MCF 10A (cell line): ENCODE measurements around the gene SHANK3. TPM values are rescaled to one million over a fixed set of nuclear protein-coding genes. Genes with fewer than 3 reads are reported as not detected.
A peak's percentile ranks its signal among the peaks of the same experiment; 100 is the strongest.

Experiments used
- BruUV-seq: library from RNA; stranded (reverse); fragments of 400-500 nt; replicated peaks from 2 replicates; lab custom pipeline; 2021; lab: Mats Ljungman, UMichigan
- CTCF ChIA-PET: fragments of 300-600 bp; sonication (Branson Sonifier 250); formaldehyde crosslinking; extraction: SDS; loops from one replicate; lab custom pipeline; 2021; ENCODE audit warnings: antibody characterized with exemption, inconsistent platforms; lab: Yijun Ruan, JAX
- POLR2A ChIA-PET: fragments of 300-600, 350-650 bp; sonication (Branson Sonifier 250); formaldehyde crosslinking; extraction: SDS; loops from one replicate; lab custom pipeline; 2020; ENCODE audit warnings: antibody characterized with exemption, inconsistent platforms; lab: Yijun Ruan, JAX
- DNase-seq: peaks from one replicate; pipeline ENCODE4 v3.0.0-alpha.2; 2018; ENCODE audit not compliant: unreplicated experiment
- H3K27ac Mint-ChIP-seq: one replicate; pipeline ENCODE4 v1.8.0; 2022; ENCODE audit warnings: mild to moderate bottlenecking, low read depth, mixed read lengths; ENCODE audit not compliant: unreplicated experiment
- H3K27me3 Mint-ChIP-seq: one replicate; pipeline ENCODE4 v1.8.0; 2022; ENCODE audit warnings: mixed read lengths; ENCODE audit not compliant: insufficient read depth, unreplicated experiment
- H3K36me3 Mint-ChIP-seq: one replicate; pipeline ENCODE4 v1.8.0; 2022; ENCODE audit warnings: mild to moderate bottlenecking, moderate library complexity, mixed read lengths; ENCODE audit not compliant: insufficient read depth, unreplicated experiment
- H3K4me1 Mint-ChIP-seq: one replicate; pipeline ENCODE4 v1.8.0; 2022; ENCODE audit warnings: mixed read lengths; ENCODE audit not compliant: insufficient read depth, unreplicated experiment
- H3K4me3 Mint-ChIP-seq: one replicate; pipeline ENCODE4 v1.8.0; 2022; ENCODE audit warnings: mild to moderate bottlenecking, moderate library complexity, mixed read lengths; ENCODE audit not compliant: unreplicated experiment
- H3K9me3 Mint-ChIP-seq: one replicate; pipeline ENCODE4 v1.8.0; 2022; ENCODE audit warnings: mixed read lengths; ENCODE audit not compliant: unreplicated experiment
- CTCF ChIP-seq: fragments of 200-600 bp; IDR thresholded peaks from one replicate; pipeline ENCODE4 v1.8.0; 2022; ENCODE audit warnings: antibody characterized with exemption, mild to moderate bottlenecking; ENCODE audit not compliant: unreplicated experiment
- intact Hi-C: fragments of 100-400 bp; cut with micrococcal nuclease; formaldehyde crosslinking; loops from 2 replicates; pipeline ENCODE4 v1.14.1; 2022
- total RNA-seq: library from RNA; stranded (reverse); gene quantifications from 2 replicates; pipeline ENCODE4 v1.2.3, GENCODE V29; 2022

SHANK3 gene
- total RNA-seq, 1 experiment from 2014 or later, result 1.2 TPM

- CTCF ChIA-PET, result interaction anchor here (0.6 kb wide), 1 partner anchor 563 kb away, joined by 3 read pairs; no protein-coding TSS in a partner anchor
- DNase-seq, result peak; percentile 20
- Mint-ChIP-seq H3K36me3 (no peaks in the 10 kb centered on the region), H3K4me3 (no peak overlapping the region), H3K27me3 (no peaks in the 10 kb centered on the region), H3K4me1 (peaks cover 6% of the 10 kb centered on the region), H3K27ac (no peak overlapping the region), H3K9me3 (no peaks in the 10 kb centered on the region)
- TF ChIP-seq CTCF, result no peak
- POLR2A ChIA-PET, result no interaction called here
- BruUV-seq, result no TSS peak
- intact Hi-C loops, result no loop called here
These were observed 23.0 kb downstream of the SHANK3 start for GRCh38 chr22:50695421-50696250.

GRCh38 chr22:50696251-50696798, 23.7 kb downstream of the SHANK3 start:
- H3K27me3 Mint-ChIP-seq, result no peaks in the 10 kb centered on the region
- CTCF ChIA-PET, result no interaction called here
- no peak overlapping the region for H3K27ac Mint-ChIP-seq
- H3K9me3 Mint-ChIP-seq, result no peaks in the 10 kb centered on the region
- no peak for DNase-seq
- no peaks in the 10 kb centered on the region for H3K36me3 Mint-ChIP-seq
- BruUV-seq, result no TSS peak
- H3K4me3 Mint-ChIP-seq, result peak overlapping the region; percentile 69
- H3K4me1 Mint-ChIP-seq, result peaks cover 6% of the 10 kb centered on the region
- no peak for TF ChIP-seq CTCF
- intact Hi-C loops, result no loop called here
- POLR2A ChIA-PET, result no interaction called here

GRCh38 chr22:50696799-50697561, 24.4 kb downstream of the SHANK3 start:
- intact Hi-C loops, result no loop called here
- no TSS peak for BruUV-seq
- H3K36me3 Mint-ChIP-seq, result no peaks in the 10 kb centered on the region
- no peaks in the 10 kb centered on the region for H3K27me3 Mint-ChIP-seq
- H3K27ac Mint-ChIP-seq, result no peak overlapping the region
- DNase-seq, result no peak
- no peaks in the 10 kb centered on the region for H3K4me1 Mint-ChIP-seq
- no peaks in the 10 kb centered on the region for H3K9me3 Mint-ChIP-seq
- TF ChIP-seq CTCF, result peak; percentile 27
- ChIA-PET POLR2A (no interaction called here), CTCF (no interaction called here)
- H3K4me3 Mint-ChIP-seq, result peak overlapping the region; percentile 69
